Trophoblast cell (in vitro differentiated cells and primary cell): ENCODE data around the gene OR51B4.

Source experiments
- DNase-seq, 2 donors: peaks; one replicate each; pipeline ENCODE4 v3.0.0-alpha.2; 2016
- H2AFZ ChIP-seq: 2 replicates; pipeline ENCODE4 v1.6.1; 2013; ENCODE audit warnings: low read length, moderate library complexity, mild to moderate bottlenecking; ENCODE audit not compliant: insufficient read depth, poor library complexity
- H2AK5ac ChIP-seq: 2 replicates; pipeline ENCODE4 v1.6.1; 2013; ENCODE audit warnings: mild to moderate bottlenecking, low read length
- H2BK120ac ChIP-seq: 2 replicates; pipeline ENCODE4 v1.6.1; 2013; ENCODE audit warnings: low read length, mild to moderate bottlenecking, moderate library complexity; ENCODE audit not compliant: insufficient read depth, poor library complexity
- H2BK12ac ChIP-seq: 2 replicates; pipeline ENCODE4 v1.6.1; 2013; ENCODE audit warnings: mild to moderate bottlenecking, low read length, moderate library complexity
- H2BK5ac ChIP-seq: 2 replicates; pipeline ENCODE4 v1.6.1; 2013; ENCODE audit warnings: low read length, low read depth, moderate library complexity, mild to moderate bottlenecking; ENCODE audit not compliant: poor library complexity
- H3K14ac ChIP-seq: 2 replicates; pipeline ENCODE4 v1.6.1; 2013; ENCODE audit warnings: mild to moderate bottlenecking, low read length
- H3K18ac ChIP-seq: 2 replicates; pipeline ENCODE4 v1.6.1; 2013; ENCODE audit warnings: mild to moderate bottlenecking, low read length
- H3K23ac ChIP-seq: 2 replicates; pipeline ENCODE4 v1.6.1; 2013; ENCODE audit warnings: low read length
- H3K27ac ChIP-seq: 2 replicates; pipeline ENCODE4 v1.5.1; 2013; ENCODE audit warnings: low read depth, mild to moderate bottlenecking, inconsistent platforms, low read length, moderate library complexity
- H3K27me3 ChIP-seq: 2 replicates; pipeline ENCODE4 v1.6.1; 2013; ENCODE audit warnings: inconsistent platforms, mild to moderate bottlenecking, low read length, moderate library complexity; ENCODE audit not compliant: insufficient read depth
- H3K36me3 ChIP-seq, 2 experiments: 1 replicate in 1 of 2; 2 replicates in 1 of 2; pipeline ENCODE4 v1.6.1; 2013; ENCODE audit warnings: low read length in 2 of 2, mild to moderate bottlenecking in 2 of 2, moderate library complexity in 1 of 2; ENCODE audit not compliant: insufficient read depth in 2 of 2, control insufficient read depth in 1 of 2
- H3K4ac ChIP-seq: 2 replicates; pipeline ENCODE4 v1.6.1; 2013; ENCODE audit warnings: low read depth, mild to moderate bottlenecking, low read length, moderate library complexity
- H3K4me1 ChIP-seq, 2 experiments: 1 replicate in 1 of 2; 2 replicates in 1 of 2; pipeline ENCODE4 v1.6.1; 2013; ENCODE audit warnings: low read length in 2 of 2, mild to moderate bottlenecking in 2 of 2, moderate library complexity in 1 of 2; ENCODE audit not compliant: insufficient read depth in 2 of 2, control insufficient read depth in 1 of 2
- H3K4me2 ChIP-seq: 2 replicates; pipeline ENCODE4 v1.6.1; 2013; ENCODE audit warnings: inconsistent platforms, mild to moderate bottlenecking, low read length, moderate library complexity
- H3K4me3 ChIP-seq: 2 replicates; pipeline ENCODE4 v1.5.1; 2013; ENCODE audit warnings: mild to moderate bottlenecking, low read depth, low read length, inconsistent platforms
- H3K79me1 ChIP-seq: one replicate; pipeline ENCODE4 v1.6.1; 2013; ENCODE audit warnings: low read length
- H3K79me2 ChIP-seq: 2 replicates; pipeline ENCODE4 v1.6.1; 2013; ENCODE audit warnings: low read length, mild to moderate bottlenecking; ENCODE audit not compliant: control insufficient read depth, insufficient read depth, poor library complexity
- H3K9ac ChIP-seq: 2 replicates; pipeline ENCODE4 v1.6.1; 2013; ENCODE audit warnings: mild to moderate bottlenecking, low read length
- H3K9me3 ChIP-seq: 2 replicates; pipeline ENCODE4 v1.6.1; 2013; ENCODE audit warnings: low read depth, mild to moderate bottlenecking, control low read depth, inconsistent platforms, low read length; ENCODE audit not compliant: insufficient read depth
- H4K12ac ChIP-seq: 2 replicates; pipeline ENCODE4 v1.6.1; 2013; ENCODE audit warnings: low read depth, mild to moderate bottlenecking, low read length, moderate library complexity
- H4K8ac ChIP-seq: 2 replicates; pipeline ENCODE4 v1.6.1; 2013; ENCODE audit warnings: low read depth, mild to moderate bottlenecking, low read length, moderate library complexity
- H4K91ac ChIP-seq: one replicate; pipeline ENCODE4 v1.6.1; 2013; ENCODE audit warnings: low read depth, mild to moderate bottlenecking, low read length, moderate library complexity
- whole genome bisulfite sequencing: extraction: QIAGEN DNeasy Blood & Tissue Kit; methylation state at CpG from one replicate; pipeline ENCODE4 v1.1.7; 2013; ENCODE audit warnings: missing lambda C conversion rate; ENCODE audit not compliant: insufficient read length, insufficient coverage; ENCODE audit errors: extremely low coverage; 5-methylcytosine and 5-hydroxymethylcytosine counted together

The OR51B4 gene

DNA sequence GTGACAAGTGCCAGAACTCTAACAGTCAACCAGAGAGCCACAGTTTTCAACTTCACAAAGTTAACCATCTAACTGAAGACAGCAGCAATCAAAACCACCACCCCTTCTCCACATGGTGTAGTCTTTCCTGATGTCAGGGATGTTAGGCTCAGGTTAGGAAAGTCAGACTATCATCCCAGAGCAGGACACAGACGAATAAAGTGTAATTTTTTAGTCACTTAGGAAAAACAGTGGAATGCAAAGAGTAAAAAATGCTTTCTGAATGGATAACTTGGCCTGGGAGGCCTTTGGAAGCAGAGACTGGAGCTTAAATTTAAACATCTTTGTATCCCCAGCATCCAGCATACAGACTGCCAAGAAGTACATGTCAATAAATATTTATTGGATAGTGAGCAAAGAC, 15.4 kb downstream of the OR51B4 start:
- no peak for DNase-seq
- H3K79me2 ChIP-seq: no peaks in the 10 kb centered on the region
- no peak overlapping the region for H2BK12ac ChIP-seq
- no peak overlapping the region for H2AFZ ChIP-seq
- WGBS: no CpG with 5 or more reads among the region's 1 CpG
- H2BK5ac ChIP-seq: no peak overlapping the region
- H3K4ac ChIP-seq: no peak overlapping the region
- H3K18ac ChIP-seq: no peak overlapping the region
- no peak overlapping the region for H4K8ac ChIP-seq
- H3K27ac ChIP-seq: no peak overlapping the region
- no peak overlapping the region for H3K23ac ChIP-seq
- H3K4me1 ChIP-seq: no peaks in the 10 kb centered on the region
- H2BK120ac ChIP-seq: no peak overlapping the region
- H3K4me3 ChIP-seq: no peak overlapping the region
- H2AK5ac ChIP-seq: no peak overlapping the region
- no peaks in the 10 kb centered on the region for H3K9me3 ChIP-seq
- H3K79me1 ChIP-seq: no peaks in the 10 kb centered on the region
- no peaks in the 10 kb centered on the region for H3K27me3 ChIP-seq
- no peak overlapping the region for H3K4me2 ChIP-seq
- H3K9ac ChIP-seq: no peak overlapping the region
- no peak overlapping the region for H4K91ac ChIP-seq
- no peak overlapping the region for H3K14ac ChIP-seq
- H4K12ac ChIP-seq: no peak overlapping the region
- H3K36me3 ChIP-seq: no peaks in the 10 kb centered on the region

- Histone ChIP-seq H4K8ac (no peak overlapping the region), H3K27ac (no peak overlapping the region), H3K14ac (no peak overlapping the region), H3K79me2 (no peaks in the 10 kb centered on the region), H2AK5ac (no peak overlapping the region), H3K18ac (no peak overlapping the region), H3K27me3 (no peaks in the 10 kb centered on the region), H3K36me3 (no peaks in the 10 kb centered on the region), H3K4ac (no peak overlapping the region), H4K91ac (no peak overlapping the region), H2AFZ (no peak overlapping the region), H2BK5ac (no peak overlapping the region), H2BK12ac (no peak overlapping the region), H3K4me3 (no peak overlapping the region), H4K12ac (no peak overlapping the region), H3K9ac (no peak overlapping the region), H3K4me2 (no peak overlapping the region), H3K79me1 (no peaks in the 10 kb centered on the region), H2BK120ac (no peak overlapping the region), H3K4me1 (no peaks in the 10 kb centered on the region), H3K9me3 (no peaks in the 10 kb centered on the region), H3K23ac (no peak overlapping the region)
- no peak for DNase-seq
- WGBS: no CpG with 5 or more reads among the region's 4 CpGs
Measured at GRCh38 chr11:5285703-5286340, 15.9 kb downstream of the OR51B4 start.

DNA sequence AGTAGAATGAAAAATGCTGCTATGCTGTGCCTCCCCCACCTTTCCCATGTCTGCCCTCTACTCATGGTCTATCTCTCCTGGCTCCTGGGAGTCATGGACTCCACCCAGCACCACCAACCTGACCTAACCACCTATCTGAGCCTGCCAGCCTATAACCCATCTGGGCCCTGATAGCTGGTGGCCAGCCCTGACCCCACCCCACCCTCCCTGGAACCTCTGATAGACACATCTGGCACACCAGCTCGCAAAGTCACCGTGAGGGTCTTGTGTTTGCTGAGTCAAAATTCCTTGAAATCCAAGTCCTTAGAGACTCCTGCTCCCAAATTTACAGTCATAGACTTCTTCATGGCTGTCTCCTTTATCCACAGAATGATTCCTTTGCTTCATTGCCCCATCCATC, 17.1 kb downstream of the OR51B4 start:
- no peak overlapping the region for H4K12ac ChIP-seq
- no CpG with 5 or more reads among the region's 2 CpGs for WGBS

DNA sequence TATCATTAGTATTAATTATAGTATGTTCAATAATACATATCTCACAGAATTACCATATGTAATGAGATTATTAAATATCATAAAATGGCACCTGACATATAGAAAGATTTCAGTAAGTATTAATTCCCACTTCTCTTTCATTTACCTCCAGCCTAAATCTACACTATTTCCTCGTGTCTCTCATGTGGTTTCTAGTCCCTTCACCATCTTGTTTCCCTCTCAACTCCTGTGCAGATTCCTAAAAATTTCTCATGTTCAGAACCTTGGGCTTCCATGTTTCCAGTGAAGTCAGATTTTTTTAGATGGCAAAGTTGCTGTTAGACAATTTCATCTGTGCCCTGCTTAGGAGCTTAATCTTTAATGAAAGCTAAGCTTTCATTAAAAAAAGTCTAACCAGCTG, 17.9 kb downstream of the OR51B4 start:
- Histone ChIP-seq H3K4ac (no peak overlapping the region), H3K4me3 (no peak overlapping the region), H3K79me2 (no peaks in the 10 kb centered on the region), H3K4me2 (no peak overlapping the region), H3K23ac (no peak overlapping the region), H3K14ac (no peak overlapping the region), H3K79me1 (no peaks in the 10 kb centered on the region), H3K4me1 (no peaks in the 10 kb centered on the region), H3K36me3 (no peaks in the 10 kb centered on the region), H2AFZ (no peak overlapping the region), H4K12ac (no peak overlapping the region), H4K91ac (no peak overlapping the region), H2AK5ac (no peak overlapping the region), H4K8ac (no peak overlapping the region), H3K27ac (no peak overlapping the region), H3K9me3 (no peaks in the 10 kb centered on the region), H2BK5ac (no peak overlapping the region), H2BK120ac (no peak overlapping the region), H3K9ac (no peak overlapping the region), H3K27me3 (no peaks in the 10 kb centered on the region), H3K18ac (no peak overlapping the region), H2BK12ac (no peak overlapping the region)
- no peak for DNase-seq
- WGBS: no CpG with 5 or more reads among the region's 1 CpG

More for the DNA sequence above, 17.1 kb downstream of the OR51B4 start:
- H3K79me1 ChIP-seq: no peaks in the 10 kb centered on the region
- no peaks in the 10 kb centered on the region for H3K79me2 ChIP-seq
- H3K14ac ChIP-seq: no peak overlapping the region
- no peak overlapping the region for H3K4me2 ChIP-seq
- no peak overlapping the region for H2AK5ac ChIP-seq
- no peaks in the 10 kb centered on the region for H3K27me3 ChIP-seq
- H3K4ac ChIP-seq: no peak overlapping the region
- no peak overlapping the region for H3K9ac ChIP-seq
- no peaks in the 10 kb centered on the region for H3K4me1 ChIP-seq
- no peak overlapping the region for H2BK120ac ChIP-seq
- no peak for DNase-seq
- no peak overlapping the region for H3K4me3 ChIP-seq
- H4K91ac ChIP-seq: no peak overlapping the region
- H3K36me3 ChIP-seq: no peaks in the 10 kb centered on the region
- no peak overlapping the region for H3K27ac ChIP-seq
- H2BK12ac ChIP-seq: no peak overlapping the region
- no peaks in the 10 kb centered on the region for H3K9me3 ChIP-seq
- no peak overlapping the region for H3K23ac ChIP-seq
- H3K18ac ChIP-seq: no peak overlapping the region
- H4K8ac ChIP-seq: no peak overlapping the region
- H2BK5ac ChIP-seq: no peak overlapping the region
- no peak overlapping the region for H2AFZ ChIP-seq
